ENCODE measurements around the gene B4GALNT3.

Gene B4GALNT3

DNA sequence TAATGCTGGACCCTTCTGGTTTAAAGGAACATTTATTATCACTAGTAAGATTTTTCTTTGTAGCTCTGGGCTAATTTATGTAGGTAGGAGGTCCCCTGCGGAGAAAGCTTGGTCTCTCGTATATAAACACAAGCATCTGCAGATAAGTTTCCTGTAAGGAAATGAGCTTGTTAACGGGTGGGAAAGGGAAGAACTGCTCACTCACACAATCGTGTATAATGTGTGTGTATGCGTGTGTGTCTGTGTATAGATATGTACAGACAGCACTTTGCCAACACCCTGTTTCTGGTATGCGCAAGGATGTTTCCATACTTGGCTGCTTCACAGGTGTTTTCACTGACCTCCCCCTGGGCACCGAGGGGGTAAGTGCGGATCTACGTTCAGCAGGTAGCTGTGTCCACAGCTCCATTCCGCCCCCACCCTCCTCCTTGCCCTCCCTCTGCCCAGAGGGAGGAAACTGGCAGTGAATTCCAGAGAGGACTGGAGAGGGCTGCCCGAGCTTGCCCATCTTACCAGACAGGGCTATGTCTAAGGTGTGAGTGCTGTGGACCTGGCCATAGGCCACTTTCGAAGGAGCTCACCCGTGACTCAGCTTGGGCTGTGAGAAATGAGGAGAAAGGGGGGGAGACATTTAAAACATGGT is 138.3 kb downstream of the B4GALNT3 start:
- TF ChIP-seq CTCF (IDR thresholded peaks at IDR 0.05; ENCODE audit: insufficient read depth, low read depth, low read length, missing control alignments), result no peak
- no peak for DNase-seq (ENCODE audit: low read depth)

GRCh38 chr12:599756-600155 is 140.0 kb downstream of the B4GALNT3 start:
- TF ChIP-seq CTCF (IDR thresholded peaks at IDR 0.05; ENCODE audit: insufficient read depth, low read depth, low read length, missing control alignments), result no peak
- no peak for DNase-seq (ENCODE audit: low read depth)

More for the DNA sequence above, 138.3 kb downstream of the B4GALNT3 start:
- H3K4me3 ChIP-seq (ENCODE audit: low read depth, low read length), result no peak overlapping the region

DNA sequence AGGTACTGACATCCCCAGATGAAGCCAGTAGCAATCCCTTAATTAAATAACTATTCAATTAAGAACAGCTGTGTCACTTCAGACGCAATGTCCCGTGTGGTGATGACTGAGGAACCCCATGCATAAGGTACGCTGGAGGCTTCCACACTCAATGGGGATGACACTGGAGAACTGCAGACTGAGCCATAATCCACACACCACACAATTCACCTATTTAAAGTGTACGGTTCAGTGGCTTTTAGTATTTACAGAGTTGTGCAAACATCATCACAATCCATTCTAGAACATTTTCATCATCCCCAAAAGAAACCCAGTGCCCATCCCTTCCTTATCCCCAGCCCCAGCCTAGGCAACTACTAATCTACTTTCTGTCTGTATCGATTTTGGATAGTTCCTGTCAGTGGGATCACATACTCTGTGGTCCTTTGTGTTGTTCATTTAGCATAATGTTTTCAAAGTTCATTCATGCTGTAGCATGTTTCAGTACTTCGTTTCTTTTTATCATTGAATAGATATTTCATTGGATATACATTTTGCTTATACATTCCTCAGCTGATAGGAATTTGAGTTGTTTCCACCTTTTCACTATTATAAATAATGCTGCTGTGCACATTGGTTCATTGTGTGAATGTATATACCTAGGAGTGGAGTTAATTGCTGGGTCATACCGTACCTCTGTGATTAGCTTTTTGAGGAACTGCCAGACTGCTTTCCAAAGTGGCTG is 142.4 kb downstream of the B4GALNT3 start:
- DNase-seq (ENCODE audit: low read depth), result no peak
- no peak for TF ChIP-seq CTCF (IDR thresholded peaks at IDR 0.05; ENCODE audit: insufficient read depth, low read depth, low read length, missing control alignments)
- H3K4me3 ChIP-seq (ENCODE audit: low read depth, low read length), result no peak overlapping the region

More at GRCh38 chr12:599756-600155, 140.0 kb downstream of the B4GALNT3 start:
- no peak overlapping the region for H3K4me3 ChIP-seq (ENCODE audit: low read depth, low read length)

DNA sequence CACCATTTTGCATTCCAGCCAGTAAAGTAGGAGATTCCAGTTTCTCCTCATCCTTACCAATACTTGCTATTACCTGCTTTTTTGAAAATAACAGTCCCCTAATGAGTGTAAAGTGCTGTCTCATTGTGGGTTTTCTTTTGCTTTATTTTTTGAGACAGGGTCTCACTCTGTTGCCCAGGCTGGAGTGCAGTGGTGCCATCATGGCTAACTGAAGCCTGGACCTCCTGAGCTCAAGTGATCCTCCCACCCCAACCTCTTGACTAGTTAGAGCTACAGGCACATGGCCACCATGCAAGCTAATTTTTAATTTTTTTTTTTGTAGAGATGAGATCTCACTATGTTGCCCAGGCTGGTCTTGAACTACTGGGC is 142.9 kb downstream of the B4GALNT3 start:
- DNase-seq (ENCODE audit: low read depth), result no peak
- TF ChIP-seq CTCF (IDR thresholded peaks at IDR 0.05; ENCODE audit: insufficient read depth, low read depth, low read length, missing control alignments), result no peak

DNA sequence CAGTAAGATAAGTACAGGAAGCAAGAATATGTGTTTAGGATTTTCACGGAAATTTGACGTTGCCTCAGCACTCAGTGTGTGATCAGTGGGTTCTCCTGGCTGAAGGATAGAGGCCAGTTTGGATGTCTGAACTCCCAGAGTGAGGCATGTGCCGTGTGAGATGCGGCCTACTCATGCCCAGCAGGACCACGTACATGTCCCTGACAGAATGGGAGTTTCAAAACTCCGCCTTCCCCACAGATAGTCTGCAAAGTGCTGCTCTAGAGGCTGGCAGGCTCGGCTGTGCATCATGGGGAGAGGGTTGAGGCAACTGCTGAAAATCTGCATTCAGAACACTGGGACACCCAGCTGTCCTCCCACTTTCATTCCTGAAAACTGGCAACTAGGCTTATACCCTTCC is 145.2 kb downstream of the B4GALNT3 start:
- no peak for DNase-seq (ENCODE audit: low read depth)
- TF ChIP-seq CTCF (IDR thresholded peaks at IDR 0.05; ENCODE audit: insufficient read depth, low read depth, low read length, missing control alignments), result no peak
- no peak overlapping the region for H3K4me3 ChIP-seq (ENCODE audit: low read depth, low read length)

More for the DNA sequence above, 142.9 kb downstream of the B4GALNT3 start:
- H3K4me3 ChIP-seq (ENCODE audit: low read depth, low read length), result no peak overlapping the region

- no peak overlapping the region for H3K4me3 ChIP-seq (ENCODE audit: low read depth, low read length)
- TF ChIP-seq CTCF (IDR thresholded peaks at IDR 0.05; ENCODE audit: insufficient read depth, low read depth, low read length, missing control alignments), result no peak
- no peak for DNase-seq (ENCODE audit: low read depth)
These were observed 147.8 kb downstream of the B4GALNT3 start for GRCh38 chr12:607541-608001.
